T1000 (cell line): Measurements from ENCODE around the gene MYO15B.
A peak's percentile ranks its signal among the peaks of the same experiment; 100 is the strongest.

Source experiments
- DNase-seq: peaks from one replicate; lab custom pipeline; 2025; ENCODE audit warnings: mixed read lengths; lab: John Stamatoyannopoulos, UW

The MYO15B gene

GRCh38 chr17:75587675-75588595 lies at the start of gene MYO15B:
TSS of gene MYO15B (plus strand) at chr17:75587800. CDS start at chr17:75588058, 258 bp downstream.
- no peak for DNase-seq

- no peak for DNase-seq
Measured at GRCh38 chr17:75539967-75540729, 47.5 kb upstream of the MYO15B start.

GRCh38 chr17:75540923-75541503 lies 46.6 kb upstream of the MYO15B start:
- DNase-seq, result no peak

GRCh38 chr17:75542229-75542628 lies 45.4 kb upstream of the MYO15B start:
- no peak for DNase-seq

- DNase-seq, result no peak
Measured at GRCh38 chr17:75542728-75543336, 44.8 kb upstream of the MYO15B start.

GRCh38 chr17:75544250-75544649 lies 43.4 kb upstream of the MYO15B start:
- no peak for DNase-seq

- no peak for DNase-seq
Measured at GRCh38 chr17:75546181-75546580, 41.4 kb upstream of the MYO15B start.

- no peak for DNase-seq
Measured at GRCh38 chr17:75547091-75547490, 40.5 kb upstream of the MYO15B start.

GRCh38 chr17:75548813-75549212 lies 38.8 kb upstream of the MYO15B start:
- DNase-seq, result no peak

- no peak for DNase-seq
Measured at GRCh38 chr17:75549246-75550138, 38.1 kb upstream of the MYO15B start.

GRCh38 chr17:75550139-75550465 lies 37.5 kb upstream of the MYO15B start:
- no peak for DNase-seq

- no peak for DNase-seq
Measured at GRCh38 chr17:75551266-75551665, 36.3 kb upstream of the MYO15B start.

GRCh38 chr17:75552425-75553294 lies 34.9 kb upstream of the MYO15B start:
- DNase-seq, result no peak

GRCh38 chr17:75553295-75554110 lies 34.1 kb upstream of the MYO15B start:
- no peak for DNase-seq

GRCh38 chr17:75555679-75556153 lies 31.9 kb upstream of the MYO15B start:
- DNase-seq, result no peak

- peak; percentile 68 for DNase-seq
Measured at GRCh38 chr17:75557075-75557851, 30.3 kb upstream of the MYO15B start.

GRCh38 chr17:75557852-75558665 lies 29.5 kb upstream of the MYO15B start:
- DNase-seq, result no peak
